ENCODE results near the gene CDKN1C. TPM values are rescaled to one million over a fixed set of nuclear protein-coding genes. Genes with fewer than 3 reads are reported as not detected.

Gene CDKN1C
- total and polyA plus RNA-seq, 4 donors = 2.6 to 10.2 (median 3.5) TPM

DNA sequence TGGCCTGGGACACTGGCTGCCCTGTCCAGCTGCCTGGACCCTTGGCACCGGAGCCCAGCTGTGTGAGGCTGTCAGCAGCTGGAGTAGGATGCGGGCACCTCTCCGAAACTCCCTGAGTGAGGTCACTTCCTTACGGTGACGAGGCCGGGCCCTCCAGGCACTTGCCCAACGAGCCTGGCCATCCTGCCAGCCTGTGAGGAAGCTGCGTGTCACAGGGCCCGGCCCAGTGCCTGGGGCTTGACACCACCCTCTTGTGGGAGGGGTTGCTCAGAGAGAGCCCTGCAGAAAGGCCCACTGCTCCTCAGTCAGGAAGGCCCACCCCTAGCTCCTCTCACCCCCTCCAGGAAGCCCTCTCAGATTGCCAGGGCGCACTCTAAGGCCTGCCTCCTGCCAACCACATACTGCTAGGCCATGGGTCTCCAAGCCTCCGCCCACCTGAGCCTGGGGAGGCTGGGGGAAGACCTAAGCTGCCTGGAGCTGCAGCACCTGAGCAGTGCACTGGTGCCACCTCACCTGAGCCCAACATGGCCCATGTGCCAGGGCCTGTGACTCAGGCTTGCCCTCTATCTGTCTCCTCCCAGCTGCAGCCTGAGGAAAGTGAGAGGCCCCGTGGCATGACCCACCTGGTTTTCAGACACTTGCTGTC lies 47.9 kb upstream of the CDKN1C start (continued):
- TF ChIP-seq, protein P1, sequence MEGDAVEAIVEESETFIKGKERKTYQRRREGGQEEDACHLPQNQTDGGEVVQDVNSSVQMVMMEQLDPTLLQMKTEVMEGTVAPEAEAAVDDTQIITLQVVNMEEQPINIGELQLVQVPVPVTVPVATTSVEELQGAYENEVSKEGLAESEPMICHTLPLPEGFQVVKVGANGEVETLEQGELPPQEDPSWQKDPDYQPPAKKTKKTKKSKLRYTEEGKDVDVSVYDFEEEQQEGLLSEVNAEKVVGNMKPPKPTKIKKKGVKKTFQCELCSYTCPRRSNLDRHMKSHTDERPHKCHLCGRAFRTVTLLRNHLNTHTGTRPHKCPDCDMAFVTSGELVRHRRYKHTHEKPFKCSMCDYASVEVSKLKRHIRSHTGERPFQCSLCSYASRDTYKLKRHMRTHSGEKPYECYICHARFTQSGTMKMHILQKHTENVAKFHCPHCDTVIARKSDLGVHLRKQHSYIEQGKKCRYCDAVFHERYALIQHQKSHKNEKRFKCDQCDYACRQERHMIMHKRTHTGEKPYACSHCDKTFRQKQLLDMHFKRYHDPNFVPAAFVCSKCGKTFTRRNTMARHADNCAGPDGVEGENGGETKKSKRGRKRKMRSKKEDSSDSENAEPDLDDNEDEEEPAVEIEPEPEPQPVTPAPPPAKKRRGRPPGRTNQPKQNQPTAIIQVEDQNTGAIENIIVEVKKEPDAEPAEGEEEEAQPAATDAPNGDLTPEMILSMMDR (IDR thresholded peaks at IDR 0.05; ENCODE audit: low read depth, low read length, missing input control) = no peak
- TF ChIP-seq FOXA1 (IDR thresholded peaks at IDR 0.05) = no peak

GRCh38 chr11:2932850-2933251 lies 47.3 kb upstream of the CDKN1C start:
- DNase-seq (ENCODE audit: low spot score) = no peak
- H3K4me1 ChIP-seq (ENCODE audit: control insufficient read depth in 4 of 4, insufficient read depth in 4 of 4, low read length in 3 of 4) = peaks cover 11 to 23% (median 18%) of the 10 kb centered on the region in 4 donors
- H3K9me3 ChIP-seq (ENCODE audit: control insufficient read depth in 4 of 4, low read length in 3 of 4) = peaks cover 2 to 5% (median 4%) of the 10 kb centered on the region in 4 donors
- H3K27me3 ChIP-seq (ENCODE audit: control insufficient read depth in 4 of 4, insufficient read depth in 4 of 4, low read length in 3 of 4) = no peaks in the 10 kb centered on the region
- TF ChIP-seq, protein P1 (IDR thresholded peaks at IDR 0.05; ENCODE audit: low read depth, low read length, missing input control) = no peak
- TF ChIP-seq TAF1 (conservative IDR thresholded peaks at IDR 0.05) (no peak), JUND (IDR thresholded peaks at IDR 0.05) (no peak), HNF4A (conservative IDR thresholded peaks at IDR 0.05) (no peak), SP1 (IDR thresholded peaks at IDR 0.05) (no peak)
- no peak overlapping the region for H3K4me3 ChIP-seq (ENCODE audit: low read depth in 1 of 3, low read length in 3 of 3)
- no peaks in the 10 kb centered on the region for H3K36me3 ChIP-seq (ENCODE audit: control insufficient read depth in 4 of 4, insufficient read depth in 3 of 4, low read depth in 1 of 4, low read length in 3 of 4)
- peak overlapping the region in 1 of 2 donors; percentile 17 for H3K9ac ChIP-seq (ENCODE audit: low read depth in 1 of 2, low read length in 2 of 2)
- WGBS = 72% methylated on average over 15 of the region's 15 CpGs
- H3K27ac ChIP-seq (ENCODE audit: low read depth in 1 of 2, low read length in 2 of 2) = no peak overlapping the region

- Histone ChIP-seq H3K27me3 (ENCODE audit: control insufficient read depth in 4 of 4, insufficient read depth in 4 of 4, low read length in 3 of 4) (no peaks in the 10 kb centered on the region), H3K36me3 (ENCODE audit: control insufficient read depth in 4 of 4, insufficient read depth in 3 of 4, low read depth in 1 of 4, low read length in 3 of 4) (no peaks in the 10 kb centered on the region), H3K27ac (ENCODE audit: low read depth in 1 of 2, low read length in 2 of 2) (no peak overlapping the region), H3K4me3 (ENCODE audit: low read depth in 1 of 3, low read length in 3 of 3) (no peak overlapping the region), H3K9me3 (ENCODE audit: control insufficient read depth in 4 of 4, low read length in 3 of 4) (no peaks in the 10 kb centered on the region), H3K4me1 (ENCODE audit: control insufficient read depth in 4 of 4, insufficient read depth in 4 of 4, low read length in 3 of 4) (peaks cover 11 to 23% (median 18%) of the 10 kb centered on the region in 4 donors), H3K9ac (ENCODE audit: low read depth in 1 of 2, low read length in 2 of 2) (no peak overlapping the region)
- no peak for DNase-seq (ENCODE audit: low spot score)
- TF ChIP-seq TAF1 (conservative IDR thresholded peaks at IDR 0.05) = no peak
- no peak for TF ChIP-seq RAD21 (IDR thresholded peaks at IDR 0.05)
- TF ChIP-seq, protein P2, sequence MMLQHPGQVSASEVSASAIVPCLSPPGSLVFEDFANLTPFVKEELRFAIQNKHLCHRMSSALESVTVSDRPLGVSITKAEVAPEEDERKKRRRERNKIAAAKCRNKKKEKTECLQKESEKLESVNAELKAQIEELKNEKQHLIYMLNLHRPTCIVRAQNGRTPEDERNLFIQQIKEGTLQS (IDR thresholded peaks at IDR 0.05) = no peak
- TF ChIP-seq HNF4A (conservative IDR thresholded peaks at IDR 0.05) = no peak
- no peak for TF ChIP-seq FOXA1 (IDR thresholded peaks at IDR 0.05)
- no peak for TF ChIP-seq GABPA (IDR thresholded peaks at IDR 0.05 in 1 of 2, conservative IDR thresholded peaks at IDR 0.05 in 1 of 2)
- TF ChIP-seq NR2F2 (IDR thresholded peaks at IDR 0.05) = no peak
- no peak for TF ChIP-seq FOXA2 (IDR thresholded peaks at IDR 0.05)
- no peak for TF ChIP-seq YY1 (IDR thresholded peaks at IDR 0.05)
- no peak for TF ChIP-seq EGR1 (IDR thresholded peaks at IDR 0.05; ENCODE audit: low read depth in 2 of 2)
- no peak for TF ChIP-seq MAX (IDR thresholded peaks at IDR 0.05)
- TF ChIP-seq, protein P3, sequence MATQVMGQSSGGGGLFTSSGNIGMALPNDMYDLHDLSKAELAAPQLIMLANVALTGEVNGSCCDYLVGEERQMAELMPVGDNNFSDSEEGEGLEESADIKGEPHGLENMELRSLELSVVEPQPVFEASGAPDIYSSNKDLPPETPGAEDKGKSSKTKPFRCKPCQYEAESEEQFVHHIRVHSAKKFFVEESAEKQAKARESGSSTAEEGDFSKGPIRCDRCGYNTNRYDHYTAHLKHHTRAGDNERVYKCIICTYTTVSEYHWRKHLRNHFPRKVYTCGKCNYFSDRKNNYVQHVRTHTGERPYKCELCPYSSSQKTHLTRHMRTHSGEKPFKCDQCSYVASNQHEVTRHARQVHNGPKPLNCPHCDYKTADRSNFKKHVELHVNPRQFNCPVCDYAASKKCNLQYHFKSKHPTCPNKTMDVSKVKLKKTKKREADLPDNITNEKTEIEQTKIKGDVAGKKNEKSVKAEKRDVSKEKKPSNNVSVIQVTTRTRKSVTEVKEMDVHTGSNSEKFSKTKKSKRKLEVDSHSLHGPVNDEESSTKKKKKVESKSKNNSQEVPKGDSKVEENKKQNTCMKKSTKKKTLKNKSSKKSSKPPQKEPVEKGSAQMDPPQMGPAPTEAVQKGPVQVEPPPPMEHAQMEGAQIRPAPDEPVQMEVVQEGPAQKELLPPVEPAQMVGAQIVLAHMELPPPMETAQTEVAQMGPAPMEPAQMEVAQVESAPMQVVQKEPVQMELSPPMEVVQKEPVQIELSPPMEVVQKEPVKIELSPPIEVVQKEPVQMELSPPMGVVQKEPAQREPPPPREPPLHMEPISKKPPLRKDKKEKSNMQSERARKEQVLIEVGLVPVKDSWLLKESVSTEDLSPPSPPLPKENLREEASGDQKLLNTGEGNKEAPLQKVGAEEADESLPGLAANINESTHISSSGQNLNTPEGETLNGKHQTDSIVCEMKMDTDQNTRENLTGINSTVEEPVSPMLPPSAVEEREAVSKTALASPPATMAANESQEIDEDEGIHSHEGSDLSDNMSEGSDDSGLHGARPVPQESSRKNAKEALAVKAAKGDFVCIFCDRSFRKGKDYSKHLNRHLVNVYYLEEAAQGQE (IDR thresholded peaks at IDR 0.05) = no peak
- no peak for TF ChIP-seq RXRA (IDR thresholded peaks at IDR 0.05)
- TF ChIP-seq SP1 (IDR thresholded peaks at IDR 0.05) = no peak
- TF ChIP-seq JUND (IDR thresholded peaks at IDR 0.05) = no peak
- TF ChIP-seq HNF4G (IDR thresholded peaks at IDR 0.05) = no peak
- TF ChIP-seq, protein P1 (IDR thresholded peaks at IDR 0.05; ENCODE audit: low read depth, low read length, missing input control) = no peak
- WGBS = 82% methylated on average over 13 of the region's 13 CpGs
These were observed 46.5 kb upstream of the CDKN1C start for GRCh38 chr11:2931771-2932738.

Measured in liver (tissue), 9 donors.